Suprapubic skin (tissue), 3 donors: ENCODE data around the gene POLR2L.

Source experiments
- CTCF ChIP-seq, 2 donors: fragments of 200-600 bp in 1 of 2; fragments of 450-650 bp in 1 of 2; sonication (generic) in 1 of 2; IDR thresholded peaks; one replicate each; pipeline ENCODE4 v1.5.1; 2016 to 2019; ENCODE audit warnings: antibody characterized with exemption in 2 of 2, mild to moderate bottlenecking in 1 of 2, moderate library complexity in 1 of 2
- EP300 ChIP-seq: sonication (generic); formaldehyde crosslinking; IDR thresholded peaks from one replicate; pipeline ENCODE4 v1.6.1; 2017; ENCODE audit warnings: antibody characterized with exemption
- POLR2A ChIP-seq, 2 donors: fragments of 450-650 bp; IDR thresholded peaks; one replicate each; pipeline ENCODE4 v1.6.1; 2017; ENCODE audit warnings: antibody characterized with exemption in 2 of 2, mild to moderate bottlenecking in 2 of 2, moderate library complexity in 2 of 2

GRCh38 chr11:872799-873198 lies 30.5 kb upstream of the POLR2L start:
- TF ChIP-seq EP300 (no peak), CTCF (IDR thresholded peaks at IDR 0.05) (no peak), POLR2A (IDR thresholded peaks at IDR 0.05) (no peak)
